RWPE1 (cell line): Measurements from ENCODE around the gene RBBP8NL.

ENCODE experiments used
- CTCF ChIA-PET: fragments of 350-600 bp; sonication (Branson Sonifier 250); formaldehyde crosslinking; extraction: SDS; loops from one replicate; lab custom pipeline; 2021; lab: Yijun Ruan, JAX
- POLR2A ChIA-PET: fragments of 400-600 bp; formaldehyde crosslinking; extraction: SDS; loops from one replicate; lab custom pipeline; 2020; ENCODE audit warnings: antibody characterized with exemption; ENCODE audit not compliant: low non-redundant PET; lab: Yijun Ruan, JAX
- DNase-seq: peaks from one replicate; pipeline ENCODE4 v3.0.0; 2012; ENCODE audit warnings: low spot score
- H3K27ac ChIP-seq: fragments of 450-650 bp; 2 replicates; pipeline ENCODE4 v1.5.1; 2017
- CTCF ChIP-seq: fragments of 450-650 bp; conservative IDR thresholded peaks from 2 replicates; pipeline ENCODE4 v1.5.1; 2017; ENCODE audit warnings: low read depth, mild to moderate bottlenecking

RBBP8NL gene

GRCh38 chr20:62446481-62446880 lies 19.1 kb upstream of the RBBP8NL start:
- ChIA-PET CTCF (interaction anchor here (0.7 to 1.4 kb wide), 2 partner anchors 53 to 58 kb away, joined by 3 read pairs; no protein-coding TSS in a partner anchor), POLR2A (no interaction called here)
- no peak overlapping the region for H3K27ac ChIP-seq
- no peak for TF ChIP-seq CTCF
- DNase-seq, result no peak

GRCh38 chr20:62445553-62446340 lies 18.4 kb upstream of the RBBP8NL start:
- DNase-seq, result no peak
- TF ChIP-seq CTCF, result no peak
- no peak overlapping the region for H3K27ac ChIP-seq
- ChIA-PET POLR2A (no interaction called here), CTCF (no interaction called here)

- ChIA-PET CTCF (interaction anchor here (0.7 kb wide), 1 partner anchor 34 kb away, joined by 4 read pairs; no protein-coding TSS in a partner anchor), POLR2A (interaction anchor here (0.7 kb wide), 1 partner anchor 17 kb away, joined by 4 read pairs; the partner anchor contains the start of gene RBBP8NL)
- no peak for TF ChIP-seq CTCF
- H3K27ac ChIP-seq, result no peak overlapping the region
- no peak for DNase-seq
Observed at GRCh38 chr20:62444286-62444685, 16.9 kb upstream of the RBBP8NL start.

GRCh38 chr20:62441987-62442539 lies 14.7 kb upstream of the RBBP8NL start:
- no peak for TF ChIP-seq CTCF
- ChIA-PET POLR2A (no interaction called here), CTCF (interaction anchor here (0.7 to 1.2 kb wide), 2 partner anchors 16 to 31 kb away, joined by 4 read pairs; no protein-coding TSS in a partner anchor)
- H3K27ac ChIP-seq, result no peak overlapping the region
- no peak for DNase-seq

GRCh38 chr20:62439218-62439617 lies 11.9 kb upstream of the RBBP8NL start:
- CTCF ChIA-PET, result interaction anchor here (0.6 to 1.4 kb wide), 3 partner anchors 10 to 38 kb away, joined by 3 to 7 read pairs (median 4); no protein-coding TSS in a partner anchor
- H3K27ac ChIP-seq, result no peak overlapping the region
- DNase-seq, result no peak
- no peak for TF ChIP-seq CTCF
- POLR2A ChIA-PET, result no interaction called here

GRCh38 chr20:62437927-62438326 lies 10.6 kb upstream of the RBBP8NL start:
- POLR2A ChIA-PET, result no interaction called here
- CTCF ChIA-PET, result interaction anchor here (1.4 kb wide), 1 partner anchor 28 kb away, joined by 7 read pairs; no protein-coding TSS in a partner anchor

More at GRCh38 chr20:62437927-62438326, 10.6 kb upstream of the RBBP8NL start:
- TF ChIP-seq CTCF, result no peak
- no peak overlapping the region for H3K27ac ChIP-seq
- no peak for DNase-seq
